GM23338 (cell line): ENCODE measurements around the gene CLEC18B.

Experiments
- CREB1 ChIP-seq: fragments of 250-450 bp; sonication (Bioruptor Pico); IDR thresholded peaks from 2 replicates; pipeline ENCODE4 v1.5.0; 2020; ENCODE audit warnings: low read depth, mild to moderate bottlenecking, moderate library complexity
- EZH2 ChIP-seq: fragments of 200-600 bp; sonication (generic); IDR thresholded peaks from one replicate; pipeline ENCODE4 v1.8.0; 2017; ENCODE audit warnings: antibody characterized with exemption, mild to moderate bottlenecking, low read depth; ENCODE audit not compliant: unreplicated experiment
- EZH2phosphoT487 ChIP-seq: fragments of 200-600 bp; sonication (generic); IDR thresholded peaks from one replicate; pipeline ENCODE4 v1.8.1; 2018; ENCODE audit warnings: antibody characterized with exemption; ENCODE audit not compliant: unreplicated experiment
- NANOG ChIP-seq: IDR thresholded peaks from 2 replicates; pipeline ENCODE4 v1.6.1; 2016; ENCODE audit warnings: antibody characterized with exemption, borderline replicate concordance
- POLR2AphosphoS5 ChIP-seq: IDR thresholded peaks from 2 replicates; pipeline ENCODE4 v1.6.1; 2016; ENCODE audit warnings: antibody characterized with exemption, low read depth
- TF ChIP-seq, protein P1 (sequence below), 2 experiments: fragments of 200-600 bp in 1 of 2; sonication (generic) in 1 of 2; conservative IDR thresholded peaks; 2 replicates each; pipeline versions ENCODE4 v1.5.1 to v1.6.1; 2016 to 2017; ENCODE audit warnings: antibody characterized with exemption in 2 of 2, low read depth in 2 of 2, mild to moderate bottlenecking in 2 of 2, moderate library complexity in 1 of 2
- TF ChIP-seq, protein P2 (sequence below): IDR thresholded peaks from one replicate; pipeline ENCODE4 v1.6.1; 2018; ENCODE audit warnings: antibody characterized with exemption; ENCODE audit not compliant: unreplicated experiment

DNA sequence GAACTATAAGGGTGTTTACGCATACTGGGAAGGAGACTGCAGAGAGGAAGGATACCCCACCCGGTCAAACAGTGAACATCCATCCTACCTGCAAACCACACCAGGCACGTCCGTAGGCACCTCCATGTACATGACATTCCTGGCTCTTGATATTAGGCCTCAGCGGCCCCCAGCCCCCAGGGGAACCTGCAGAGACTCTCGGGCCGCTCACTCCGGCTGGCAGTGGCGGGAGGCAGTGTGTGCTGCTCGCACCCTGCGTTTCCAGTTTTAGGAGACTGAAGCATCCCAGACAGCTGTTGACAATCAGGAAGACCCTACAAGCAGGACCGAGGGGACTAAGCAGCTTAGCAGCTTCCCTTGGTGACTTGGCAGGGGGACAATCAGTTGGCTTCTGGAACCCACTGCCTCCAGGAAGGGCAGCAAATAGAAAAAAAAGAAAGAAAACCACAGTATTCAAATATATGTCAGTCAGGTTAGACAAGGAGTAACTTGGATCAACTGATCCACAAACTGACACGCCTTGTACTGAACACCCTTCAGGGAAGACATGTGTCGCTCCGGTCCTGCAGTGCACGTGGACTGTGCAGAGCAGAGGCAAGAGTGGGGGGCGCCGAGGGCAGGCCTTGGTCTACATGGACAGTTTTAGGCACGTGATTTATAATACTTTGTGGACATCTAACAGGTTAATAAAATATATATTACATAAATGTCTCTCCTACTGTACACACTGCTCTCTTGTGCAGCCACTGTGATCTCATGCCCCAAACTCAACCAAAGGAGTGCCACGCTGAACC lies 29.9 kb upstream of the CLEC18B start:
- TF ChIP-seq, protein P1, sequence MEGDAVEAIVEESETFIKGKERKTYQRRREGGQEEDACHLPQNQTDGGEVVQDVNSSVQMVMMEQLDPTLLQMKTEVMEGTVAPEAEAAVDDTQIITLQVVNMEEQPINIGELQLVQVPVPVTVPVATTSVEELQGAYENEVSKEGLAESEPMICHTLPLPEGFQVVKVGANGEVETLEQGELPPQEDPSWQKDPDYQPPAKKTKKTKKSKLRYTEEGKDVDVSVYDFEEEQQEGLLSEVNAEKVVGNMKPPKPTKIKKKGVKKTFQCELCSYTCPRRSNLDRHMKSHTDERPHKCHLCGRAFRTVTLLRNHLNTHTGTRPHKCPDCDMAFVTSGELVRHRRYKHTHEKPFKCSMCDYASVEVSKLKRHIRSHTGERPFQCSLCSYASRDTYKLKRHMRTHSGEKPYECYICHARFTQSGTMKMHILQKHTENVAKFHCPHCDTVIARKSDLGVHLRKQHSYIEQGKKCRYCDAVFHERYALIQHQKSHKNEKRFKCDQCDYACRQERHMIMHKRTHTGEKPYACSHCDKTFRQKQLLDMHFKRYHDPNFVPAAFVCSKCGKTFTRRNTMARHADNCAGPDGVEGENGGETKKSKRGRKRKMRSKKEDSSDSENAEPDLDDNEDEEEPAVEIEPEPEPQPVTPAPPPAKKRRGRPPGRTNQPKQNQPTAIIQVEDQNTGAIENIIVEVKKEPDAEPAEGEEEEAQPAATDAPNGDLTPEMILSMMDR (conservative IDR thresholded peaks at IDR 0.05; ENCODE audit: low read depth in 2 of 2) = no peak
- TF ChIP-seq, protein P2, sequence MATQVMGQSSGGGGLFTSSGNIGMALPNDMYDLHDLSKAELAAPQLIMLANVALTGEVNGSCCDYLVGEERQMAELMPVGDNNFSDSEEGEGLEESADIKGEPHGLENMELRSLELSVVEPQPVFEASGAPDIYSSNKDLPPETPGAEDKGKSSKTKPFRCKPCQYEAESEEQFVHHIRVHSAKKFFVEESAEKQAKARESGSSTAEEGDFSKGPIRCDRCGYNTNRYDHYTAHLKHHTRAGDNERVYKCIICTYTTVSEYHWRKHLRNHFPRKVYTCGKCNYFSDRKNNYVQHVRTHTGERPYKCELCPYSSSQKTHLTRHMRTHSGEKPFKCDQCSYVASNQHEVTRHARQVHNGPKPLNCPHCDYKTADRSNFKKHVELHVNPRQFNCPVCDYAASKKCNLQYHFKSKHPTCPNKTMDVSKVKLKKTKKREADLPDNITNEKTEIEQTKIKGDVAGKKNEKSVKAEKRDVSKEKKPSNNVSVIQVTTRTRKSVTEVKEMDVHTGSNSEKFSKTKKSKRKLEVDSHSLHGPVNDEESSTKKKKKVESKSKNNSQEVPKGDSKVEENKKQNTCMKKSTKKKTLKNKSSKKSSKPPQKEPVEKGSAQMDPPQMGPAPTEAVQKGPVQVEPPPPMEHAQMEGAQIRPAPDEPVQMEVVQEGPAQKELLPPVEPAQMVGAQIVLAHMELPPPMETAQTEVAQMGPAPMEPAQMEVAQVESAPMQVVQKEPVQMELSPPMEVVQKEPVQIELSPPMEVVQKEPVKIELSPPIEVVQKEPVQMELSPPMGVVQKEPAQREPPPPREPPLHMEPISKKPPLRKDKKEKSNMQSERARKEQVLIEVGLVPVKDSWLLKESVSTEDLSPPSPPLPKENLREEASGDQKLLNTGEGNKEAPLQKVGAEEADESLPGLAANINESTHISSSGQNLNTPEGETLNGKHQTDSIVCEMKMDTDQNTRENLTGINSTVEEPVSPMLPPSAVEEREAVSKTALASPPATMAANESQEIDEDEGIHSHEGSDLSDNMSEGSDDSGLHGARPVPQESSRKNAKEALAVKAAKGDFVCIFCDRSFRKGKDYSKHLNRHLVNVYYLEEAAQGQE = no peak
- TF ChIP-seq POLR2AphosphoS5 (no peak), EZH2 (no peak), CREB1 (no peak), EZH2phosphoT487 (no peak), NANOG (no peak)
